ENCODE results near the gene SWAP70.

Gene SWAP70

GRCh38 chr11:9664276-9665171 lies 647 bp downstream of the SWAP70 start:
- TF ChIP-seq CTCF (IDR thresholded peaks at IDR 0.05; ENCODE audit: low read length, missing control alignments), result no peak
- peak; percentile 69 for DNase-seq (ENCODE audit: low read depth)
- peak overlapping the region; percentile 97 for H3K4me3 ChIP-seq (replicated peaks; ENCODE audit: low read depth, low read length)

GRCh38 chr11:9665749-9666148 lies 1.9 kb downstream of the SWAP70 start:
- no peak for TF ChIP-seq CTCF (IDR thresholded peaks at IDR 0.05; ENCODE audit: low read length, missing control alignments)
- DNase-seq (ENCODE audit: low read depth), result no peak
- H3K4me3 ChIP-seq (replicated peaks; ENCODE audit: low read depth, low read length), result peak overlapping the region; percentile 97

- TF ChIP-seq CTCF (IDR thresholded peaks at IDR 0.05; ENCODE audit: low read length, missing control alignments), result no peak
- no peak for DNase-seq (ENCODE audit: low read depth)
- H3K4me3 ChIP-seq (replicated peaks; ENCODE audit: low read depth, low read length), result no peak overlapping the region
Measured at GRCh38 chr11:9669954-9670353, 6.1 kb downstream of the SWAP70 start.

GRCh38 chr11:9672288-9672916 lies 8.5 kb downstream of the SWAP70 start:
- H3K4me3 ChIP-seq (replicated peaks; ENCODE audit: low read depth, low read length), result no peak overlapping the region
- no peak for DNase-seq (ENCODE audit: low read depth)
- TF ChIP-seq CTCF (IDR thresholded peaks at IDR 0.05; ENCODE audit: low read length, missing control alignments), result no peak

GRCh38 chr11:9672918-9673317 lies 9.0 kb downstream of the SWAP70 start:
- DNase-seq (ENCODE audit: low read depth), result no peak
- TF ChIP-seq CTCF (IDR thresholded peaks at IDR 0.05; ENCODE audit: low read length, missing control alignments), result no peak
- no peak overlapping the region for H3K4me3 ChIP-seq (replicated peaks; ENCODE audit: low read depth, low read length)

- TF ChIP-seq CTCF (IDR thresholded peaks at IDR 0.05; ENCODE audit: low read length, missing control alignments), result no peak
Measured at GRCh38 chr11:9675691-9676090, 11.8 kb downstream of the SWAP70 start.

More at GRCh38 chr11:9675691-9676090, 11.8 kb downstream of the SWAP70 start:
- no peak overlapping the region for H3K4me3 ChIP-seq (replicated peaks; ENCODE audit: low read depth, low read length)
- DNase-seq (ENCODE audit: low read depth), result no peak
